Body of pancreas (tissue), 4 donors: ENCODE measurements around the gene FIBIN. TPM values are rescaled to one million over a fixed set of nuclear protein-coding genes. Genes with fewer than 3 reads are reported as not detected.

Experiments used
- ATAC-seq: fragments of 150-250 bp; one replicate; pipeline ENCODE4 v1.9.1; 2016
- DNase-seq, 4 donors: peaks; one replicate each; pipeline ENCODE4 v3.0.0-alpha.2; 2019
- H3K27ac ChIP-seq, 4 donors: fragments of 200-600 bp; sonication (generic); 1 replicate in 3 of 4; 2 replicates in 1 of 4; pipeline versions ENCODE4 v1.5.1 to v1.6.1; 2016 to 2019; ENCODE audit warnings: mild to moderate bottlenecking in 1 of 4, mixed read lengths in 1 of 4, moderate library complexity in 1 of 4
- H3K27me3 ChIP-seq, 2 donors: fragments of 200-600 bp; sonication (generic); one replicate each; pipeline ENCODE4 v1.6.0; 2016; ENCODE audit warnings: mild to moderate bottlenecking in 1 of 2
- H3K36me3 ChIP-seq, 2 donors: fragments of 200-600 bp; sonication (generic); replicated peaks in 1 of 2; 2 replicates each; pipeline ENCODE4 v1.5.1; 2016; ENCODE audit warnings: low read depth in 2 of 2; ENCODE audit not compliant: insufficient read depth in 1 of 2
- H3K4me1 ChIP-seq: fragments of 200-600 bp; sonication (generic); one replicate; pipeline ENCODE4 v1.6.0; 2016
- H3K4me3 ChIP-seq, 2 donors: fragments of 200-600 bp; sonication (generic); 1 replicate in 1 of 2; 2 replicates in 1 of 2; pipeline ENCODE4 v1.5.1; 2016 to 2019
- H3K9me3 ChIP-seq, 3 donors: fragments of 200-600 bp; sonication (generic); 1 replicate in 2 of 3; 2 replicates in 1 of 3; pipeline ENCODE4 v1.5.1; 2016
- POLR2A ChIP-seq, 3 donors: fragments of 450-650 bp; IDR thresholded peaks; one replicate each; pipeline ENCODE4 v1.6.1; 2016; ENCODE audit warnings: antibody characterized with exemption in 3 of 3, mild to moderate bottlenecking in 2 of 3
- WGBS, 2 donors: methylation state at CpG; one replicate each; pipeline ENCODE4 v1.1.5; 2017; 5-methylcytosine and 5-hydroxymethylcytosine counted together
- intact Hi-C: fragments of 100-400 bp; cut with DNase I; formaldehyde crosslinking; loops from one replicate; pipeline ENCODE4 v1.15.1; 2023
- total RNA-seq, 2 donors: library from RNA; depleted of rRNA; stranded (reverse); fragments of >200 nt; gene quantifications; one replicate each; pipeline ENCODE4 v1.1.0, GENCODE V29; 2016
- TF ChIP-seq, protein P1 (sequence below), 7 experiments: fragments of 450-650 bp in 4 of 7; fragments of 200-600 bp in 3 of 7; sonication (generic) in 3 of 7; IDR thresholded peaks; one replicate each; pipeline ENCODE4 v1.5.1; 2016 to 2019; ENCODE audit warnings: antibody characterized with exemption in 7 of 7

FIBIN gene
- total RNA-seq, 2 donors from 2014 or later: 9.6 to 10.5 TPM

DNA sequence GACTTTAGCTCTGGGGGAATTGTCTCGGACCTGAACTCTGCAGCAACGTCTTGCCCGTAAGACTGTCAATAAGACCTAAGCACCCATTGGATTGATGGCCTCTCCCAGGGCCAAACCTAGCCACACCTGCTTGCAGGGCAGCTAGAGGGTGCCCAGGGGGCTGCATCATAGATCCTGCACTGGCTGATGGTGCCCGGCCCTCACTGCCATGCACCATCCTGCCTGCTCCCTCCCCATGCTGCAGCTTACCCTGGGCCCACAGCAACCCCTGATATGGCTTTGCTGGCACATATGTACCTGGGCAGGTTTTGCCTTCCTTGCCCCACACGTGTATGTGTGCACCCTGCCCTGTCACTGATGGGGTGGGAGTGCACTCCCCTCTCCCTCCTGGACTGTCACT lies 37.8 kb downstream of the FIBIN start:
- no peaks in the 10 kb centered on the region for H3K9me3 ChIP-seq
- no peaks in the 10 kb centered on the region for H3K27me3 ChIP-seq
- no peak for TF ChIP-seq POLR2A (IDR thresholded peaks at IDR 0.05)
- TF ChIP-seq, protein P1, sequence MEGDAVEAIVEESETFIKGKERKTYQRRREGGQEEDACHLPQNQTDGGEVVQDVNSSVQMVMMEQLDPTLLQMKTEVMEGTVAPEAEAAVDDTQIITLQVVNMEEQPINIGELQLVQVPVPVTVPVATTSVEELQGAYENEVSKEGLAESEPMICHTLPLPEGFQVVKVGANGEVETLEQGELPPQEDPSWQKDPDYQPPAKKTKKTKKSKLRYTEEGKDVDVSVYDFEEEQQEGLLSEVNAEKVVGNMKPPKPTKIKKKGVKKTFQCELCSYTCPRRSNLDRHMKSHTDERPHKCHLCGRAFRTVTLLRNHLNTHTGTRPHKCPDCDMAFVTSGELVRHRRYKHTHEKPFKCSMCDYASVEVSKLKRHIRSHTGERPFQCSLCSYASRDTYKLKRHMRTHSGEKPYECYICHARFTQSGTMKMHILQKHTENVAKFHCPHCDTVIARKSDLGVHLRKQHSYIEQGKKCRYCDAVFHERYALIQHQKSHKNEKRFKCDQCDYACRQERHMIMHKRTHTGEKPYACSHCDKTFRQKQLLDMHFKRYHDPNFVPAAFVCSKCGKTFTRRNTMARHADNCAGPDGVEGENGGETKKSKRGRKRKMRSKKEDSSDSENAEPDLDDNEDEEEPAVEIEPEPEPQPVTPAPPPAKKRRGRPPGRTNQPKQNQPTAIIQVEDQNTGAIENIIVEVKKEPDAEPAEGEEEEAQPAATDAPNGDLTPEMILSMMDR (IDR thresholded peaks at IDR 0.05): no peak
- no peak overlapping the region for H3K27ac ChIP-seq
- WGBS, 2 donors: 70 to 72% methylated on average over 3 to 5 of the region's 5 CpGs
- ATAC-seq (no peak), DNase-seq (no peak)
- no peaks in the 10 kb centered on the region for H3K36me3 ChIP-seq
- intact Hi-C loops: no loop called here
- H3K4me1 ChIP-seq: no peaks in the 10 kb centered on the region
- H3K4me3 ChIP-seq: no peak overlapping the region

- 54 to 56% methylated on average over 3 of the region's 3 CpGs for WGBS, 2 donors
- H3K27me3 ChIP-seq: no peaks in the 10 kb centered on the region
- no peaks in the 10 kb centered on the region for H3K4me1 ChIP-seq
- H3K4me3 ChIP-seq: no peak overlapping the region
- DNase-seq: no peak
- H3K9me3 ChIP-seq: no peaks in the 10 kb centered on the region
- TF ChIP-seq POLR2A (IDR thresholded peaks at IDR 0.05): no peak
- TF ChIP-seq, protein P1 (IDR thresholded peaks at IDR 0.05): no peak
- ATAC-seq: no peak
- intact Hi-C loops: no loop called here
- no peak overlapping the region for H3K27ac ChIP-seq
- H3K36me3 ChIP-seq: no peaks in the 10 kb centered on the region
Observed at GRCh38 chr11:27039873-27040272, 46.0 kb downstream of the FIBIN start.

GRCh38 chr11:27040302-27041115 lies 46.6 kb downstream of the FIBIN start, which contains the start of gene BBOX1:
BBOX1 (plus strand) TSS chr11:27040815; CDS start chr11:27055431, 14,616 bp downstream.
- no peaks in the 10 kb centered on the region for H3K27me3 ChIP-seq
- peak within 1 kb of the TSS in 1 of 4 donors; percentile 41 for H3K27ac ChIP-seq
- WGBS, 2 donors: 35 to 41% methylated on average over 4 of the region's 4 CpGs
- H3K9me3 ChIP-seq: no peaks in the 10 kb centered on the region
- H3K4me1 ChIP-seq: no peaks in the 10 kb centered on the region
- ATAC-seq: no peak
- peak; percentile 19 to 35 (median 24) for DNase-seq
- TF ChIP-seq, protein P1 (IDR thresholded peaks at IDR 0.05): no peak
- TF ChIP-seq POLR2A (IDR thresholded peaks at IDR 0.05): no peak
- H3K36me3 ChIP-seq: no peaks in the 10 kb centered on the region
- H3K4me3 ChIP-seq: no peak within 1 kb of the TSS
- intact Hi-C loops: no loop called here

DNA sequence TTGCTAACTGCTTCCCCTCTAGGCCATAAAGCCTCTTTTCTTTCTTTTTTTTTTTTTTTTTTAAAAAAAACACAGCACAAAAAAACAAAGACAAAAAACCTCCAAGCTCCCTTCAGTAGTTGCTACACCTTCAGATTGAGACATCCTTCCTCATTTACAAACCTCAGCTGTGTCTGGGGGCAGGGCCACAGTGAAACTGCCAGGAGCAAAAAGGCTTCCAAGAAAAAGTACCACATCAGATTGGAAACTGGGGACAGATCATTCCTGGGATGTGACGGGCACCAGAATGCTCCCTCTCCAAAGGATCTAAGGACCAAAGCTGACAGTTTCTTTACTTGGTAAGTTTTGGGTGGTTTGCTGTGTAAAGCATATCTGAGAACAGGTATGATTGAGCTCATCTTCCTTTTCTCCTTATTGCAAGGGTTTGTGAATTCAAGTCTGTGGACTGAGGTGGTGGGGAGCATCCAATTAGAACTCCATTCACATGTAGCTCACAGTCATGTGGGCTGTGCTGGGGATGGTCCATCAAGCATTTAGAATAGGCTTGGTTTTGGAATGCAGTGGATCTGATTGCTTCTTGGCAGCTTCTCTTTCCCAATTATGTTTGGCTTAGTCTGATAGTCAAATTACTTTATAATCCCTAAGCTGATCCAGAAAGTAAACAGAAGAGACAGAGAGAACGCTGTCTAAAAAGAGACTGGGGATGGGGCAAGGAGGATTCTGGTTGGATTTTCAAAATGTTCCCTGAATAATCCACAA lies 47.4 kb downstream of the FIBIN start:
- no peaks in the 10 kb centered on the region for H3K9me3 ChIP-seq
- WGBS, 2 donors: 21 to 46% methylated on average over 1 to 2 of the region's 2 CpGs
- intact Hi-C loops: no loop called here
- no peak for ATAC-seq
- H3K36me3 ChIP-seq: no peaks in the 10 kb centered on the region
- H3K4me3 ChIP-seq: no peak overlapping the region
- no peaks in the 10 kb centered on the region for H3K27me3 ChIP-seq
- DNase-seq: no peak
- TF ChIP-seq, protein P1 (IDR thresholded peaks at IDR 0.05): no peak
- no peak for TF ChIP-seq POLR2A (IDR thresholded peaks at IDR 0.05)
- no peak overlapping the region for H3K27ac ChIP-seq
- H3K4me1 ChIP-seq: no peaks in the 10 kb centered on the region

Other genes with a start within 250 kb of the FIBIN start
- not detected for gene BBOX1, start 46.7 kb downstream of the FIBIN start, total RNA-seq